GM23338 (cell line): Measurements from ENCODE around the gene ITGB5. TPM values are rescaled to one million over a fixed set of nuclear protein-coding genes. Genes with fewer than 3 reads are reported as not detected.

Experiments used
- ATAC-seq: fragments of 200-7000 bp; cut with Tn5 transposase; 3 replicates; pipeline ENCODE4 v1.9.1; 2020
- DNase-seq: peaks from one replicate; pipeline ENCODE4 v3.0.0-alpha.2; 2015; ENCODE audit warnings: low spot score
- H2AFZ ChIP-seq: fragments of 200-600 bp; sonication (generic); 2 replicates; pipeline ENCODE4 v1.8.0; 2016; ENCODE audit warnings: antibody characterized with exemption, mild to moderate bottlenecking, moderate library complexity
- H3F3A ChIP-seq: fragments of 200-600 bp; sonication (generic); replicated peaks from 2 replicates; pipeline ENCODE4 v1.8.0; 2017; ENCODE audit warnings: antibody characterized with exemption, mixed run types, low read depth
- H3K27ac ChIP-seq: fragments of 200-600 bp; sonication (generic); 2 replicates; pipeline ENCODE4 v1.6.1; 2016; ENCODE audit warnings: low read depth
- H3K27me3 ChIP-seq: fragments of 200-600 bp; sonication (generic); 2 replicates; pipeline ENCODE4 v1.8.0; 2016; ENCODE audit warnings: mild to moderate bottlenecking, mixed run types, moderate library complexity; ENCODE audit not compliant: insufficient read depth
- H3K36me3 ChIP-seq: fragments of 200-600 bp; sonication (generic); 2 replicates; pipeline ENCODE4 v1.8.0; 2016; ENCODE audit warnings: mild to moderate bottlenecking; ENCODE audit not compliant: insufficient read depth
- H3K4me1 ChIP-seq: fragments of 200-600 bp; sonication (generic); 2 replicates; pipeline ENCODE4 v1.8.0; 2016; ENCODE audit warnings: mild to moderate bottlenecking, moderate library complexity; ENCODE audit not compliant: insufficient read depth
- H3K4me2 ChIP-seq: fragments of 200-600 bp; sonication (generic); 2 replicates; pipeline ENCODE4 v1.7.1; 2017; ENCODE audit warnings: mixed run types
- H3K4me3 ChIP-seq: fragments of 200-600 bp; sonication (generic); 2 replicates; pipeline ENCODE4 v1.6.1; 2016; ENCODE audit warnings: mixed run types
- H3K79me2 ChIP-seq: fragments of 200-600 bp; sonication (generic); replicated peaks from 2 replicates; pipeline ENCODE4 v1.8.0; 2017; ENCODE audit warnings: mild to moderate bottlenecking; ENCODE audit not compliant: insufficient read depth
- H3K9me2 ChIP-seq: fragments of 200-600 bp; sonication (generic); 2 replicates; pipeline ENCODE4 v1.8.0; 2017; ENCODE audit not compliant: insufficient read depth
- H4K20me1 ChIP-seq: fragments of 200-600 bp; sonication (generic); replicated peaks from 2 replicates; pipeline ENCODE4 v1.8.0; 2017; ENCODE audit warnings: mild to moderate bottlenecking; ENCODE audit not compliant: insufficient read depth
- H3K27ac Mint-ChIP-seq: 2 replicates; pipeline ENCODE4 v1.8.0; 2020; ENCODE audit warnings: inconsistent platforms, mild to moderate bottlenecking, moderate library complexity, mixed read lengths
- H3K27me3 Mint-ChIP-seq: 3 replicates; pipeline ENCODE4 v1.8.0; 2022; ENCODE audit warnings: low read depth, mild to moderate bottlenecking, moderate library complexity, mixed read lengths, inconsistent platforms; ENCODE audit not compliant: insufficient read depth, poor library complexity
- H3K36me3 Mint-ChIP-seq: 3 replicates; pipeline ENCODE4 v1.8.0; 2021; ENCODE audit warnings: low read depth, mild to moderate bottlenecking, inconsistent platforms, moderate library complexity, mixed read lengths
- H3K4me1 Mint-ChIP-seq: 3 replicates; pipeline ENCODE4 v1.8.0; 2020; ENCODE audit warnings: mild to moderate bottlenecking, inconsistent platforms, mixed read lengths
- H3K4me3 Mint-ChIP-seq: 3 replicates; pipeline ENCODE4 v1.8.0; 2021; ENCODE audit warnings: moderate library complexity, mild to moderate bottlenecking, inconsistent platforms, mixed read lengths
- H3K9me3 Mint-ChIP-seq: 3 replicates; pipeline ENCODE4 v1.8.0; 2020; ENCODE audit warnings: moderate library complexity, mild to moderate bottlenecking, inconsistent platforms, mixed read lengths
- CTCF ChIP-seq, 2 experiments: fragments of 200-600 bp in 1 of 2; sonication (generic) in 1 of 2; conservative IDR thresholded peaks; 2 replicates each; pipeline versions ENCODE4 v1.5.1 to v1.6.1; 2016 to 2017; ENCODE audit warnings: antibody characterized with exemption in 2 of 2, low read depth in 2 of 2, mild to moderate bottlenecking in 2 of 2, moderate library complexity in 1 of 2
- ETS1 ChIP-seq: IDR thresholded peaks from 2 replicates; pipeline ENCODE4 v1.6.1; 2016; ENCODE audit warnings: antibody characterized with exemption
- EZH2 ChIP-seq: fragments of 200-600 bp; sonication (generic); IDR thresholded peaks from one replicate; pipeline ENCODE4 v1.8.0; 2017; ENCODE audit warnings: antibody characterized with exemption, mild to moderate bottlenecking, low read depth; ENCODE audit not compliant: unreplicated experiment
- EZH2phosphoT487 ChIP-seq: fragments of 200-600 bp; sonication (generic); IDR thresholded peaks from one replicate; pipeline ENCODE4 v1.8.1; 2018; ENCODE audit warnings: antibody characterized with exemption; ENCODE audit not compliant: unreplicated experiment
- JUNB ChIP-seq: IDR thresholded peaks from one replicate; pipeline ENCODE4 v1.6.1; 2016; ENCODE audit warnings: antibody characterized with exemption; ENCODE audit not compliant: unreplicated experiment
- POLR2AphosphoS5 ChIP-seq: IDR thresholded peaks from 2 replicates; pipeline ENCODE4 v1.6.1; 2016; ENCODE audit warnings: antibody characterized with exemption, low read depth
- REST ChIP-seq: IDR thresholded peaks from one replicate; pipeline ENCODE4 v1.6.1; 2018; ENCODE audit warnings: antibody characterized with exemption; ENCODE audit not compliant: unreplicated experiment
- ZNF331 ChIP-seq: fragments of 250-450 bp; sonication (Bioruptor Pico); IDR thresholded peaks from 2 replicates; pipeline ENCODE4 v1.5.0; 2020; ENCODE audit warnings: low read depth, mild to moderate bottlenecking, moderate library complexity
- polyA plus RNA-seq: library from polyadenylated mRNA; unstranded; fragments of >200 nt; fragmentation: Nextera tagmentation; extraction: Ambion mirVana; gene quantifications from 2 replicates; pipeline ENCODE4 v1.2.1, GENCODE V29; 2016
- total RNA-seq: library from RNA; depleted of rRNA; stranded (reverse); fragments of >200 nt; shearing (Covaris generic); gene quantifications from 2 replicates; pipeline ENCODE4 v1.2.3, GENCODE V29; 2014
- TF ChIP-seq, protein P1 (sequence below): fragments of 250-450 bp; sonication (Bioruptor Pico); IDR thresholded peaks from 2 replicates; pipeline ENCODE4 v1.5.0; 2020; ENCODE audit warnings: mild to moderate bottlenecking, moderate library complexity

ITGB5 gene
- total and polyA plus RNA-seq, 2 experiments from 2014 or later = 68.2 to 269 TPM

DNA sequence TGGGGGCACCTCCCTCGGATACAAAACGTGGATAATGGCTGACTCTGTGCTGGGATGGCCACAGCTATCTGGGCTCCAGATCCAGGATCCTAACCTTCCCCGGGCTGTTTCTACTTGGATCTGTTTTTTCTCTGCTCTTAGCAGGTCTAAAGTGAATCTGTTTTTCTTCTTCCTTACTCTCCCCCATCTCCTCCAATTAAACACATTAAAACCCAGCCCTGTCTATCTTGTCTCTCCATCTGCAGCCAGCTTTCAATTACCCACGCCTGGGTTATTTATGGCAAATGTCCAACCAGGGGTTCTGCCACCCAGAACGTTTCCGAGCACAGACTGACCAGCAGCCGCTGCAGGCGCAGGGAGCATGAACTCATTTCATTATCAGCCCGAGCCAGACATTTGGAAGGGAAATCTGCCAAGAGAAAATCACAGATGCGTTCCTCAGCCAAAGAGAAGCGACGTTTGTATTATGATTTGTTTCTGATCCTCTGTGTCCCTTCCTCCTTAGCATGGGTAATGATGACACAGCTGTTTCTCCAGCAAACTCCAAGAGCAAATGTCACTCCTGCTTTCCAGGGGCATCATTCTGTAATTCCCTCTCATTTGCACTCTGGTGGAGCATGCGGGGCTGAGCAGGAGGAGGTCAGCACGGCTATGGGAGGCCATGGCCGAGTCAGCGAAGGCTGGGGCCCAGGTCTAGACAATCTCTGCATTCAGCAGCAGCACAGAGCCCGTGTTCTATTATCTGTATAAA lies 114.9 kb downstream of the ITGB5 start:
- TF ChIP-seq ZNF331 (CRISPR knock-in tag) (no peak), POLR2AphosphoS5 (no peak; the same call in 1 of the 2 replicates), REST (no peak), CTCF (conservative IDR thresholded peaks at IDR 0.05; ENCODE audit: low read depth in 2 of 2) (no peak), ETS1 (no peak), JUNB (no peak), EZH2phosphoT487 (no peak), EZH2 (no peak)
- TF ChIP-seq, protein P1, sequence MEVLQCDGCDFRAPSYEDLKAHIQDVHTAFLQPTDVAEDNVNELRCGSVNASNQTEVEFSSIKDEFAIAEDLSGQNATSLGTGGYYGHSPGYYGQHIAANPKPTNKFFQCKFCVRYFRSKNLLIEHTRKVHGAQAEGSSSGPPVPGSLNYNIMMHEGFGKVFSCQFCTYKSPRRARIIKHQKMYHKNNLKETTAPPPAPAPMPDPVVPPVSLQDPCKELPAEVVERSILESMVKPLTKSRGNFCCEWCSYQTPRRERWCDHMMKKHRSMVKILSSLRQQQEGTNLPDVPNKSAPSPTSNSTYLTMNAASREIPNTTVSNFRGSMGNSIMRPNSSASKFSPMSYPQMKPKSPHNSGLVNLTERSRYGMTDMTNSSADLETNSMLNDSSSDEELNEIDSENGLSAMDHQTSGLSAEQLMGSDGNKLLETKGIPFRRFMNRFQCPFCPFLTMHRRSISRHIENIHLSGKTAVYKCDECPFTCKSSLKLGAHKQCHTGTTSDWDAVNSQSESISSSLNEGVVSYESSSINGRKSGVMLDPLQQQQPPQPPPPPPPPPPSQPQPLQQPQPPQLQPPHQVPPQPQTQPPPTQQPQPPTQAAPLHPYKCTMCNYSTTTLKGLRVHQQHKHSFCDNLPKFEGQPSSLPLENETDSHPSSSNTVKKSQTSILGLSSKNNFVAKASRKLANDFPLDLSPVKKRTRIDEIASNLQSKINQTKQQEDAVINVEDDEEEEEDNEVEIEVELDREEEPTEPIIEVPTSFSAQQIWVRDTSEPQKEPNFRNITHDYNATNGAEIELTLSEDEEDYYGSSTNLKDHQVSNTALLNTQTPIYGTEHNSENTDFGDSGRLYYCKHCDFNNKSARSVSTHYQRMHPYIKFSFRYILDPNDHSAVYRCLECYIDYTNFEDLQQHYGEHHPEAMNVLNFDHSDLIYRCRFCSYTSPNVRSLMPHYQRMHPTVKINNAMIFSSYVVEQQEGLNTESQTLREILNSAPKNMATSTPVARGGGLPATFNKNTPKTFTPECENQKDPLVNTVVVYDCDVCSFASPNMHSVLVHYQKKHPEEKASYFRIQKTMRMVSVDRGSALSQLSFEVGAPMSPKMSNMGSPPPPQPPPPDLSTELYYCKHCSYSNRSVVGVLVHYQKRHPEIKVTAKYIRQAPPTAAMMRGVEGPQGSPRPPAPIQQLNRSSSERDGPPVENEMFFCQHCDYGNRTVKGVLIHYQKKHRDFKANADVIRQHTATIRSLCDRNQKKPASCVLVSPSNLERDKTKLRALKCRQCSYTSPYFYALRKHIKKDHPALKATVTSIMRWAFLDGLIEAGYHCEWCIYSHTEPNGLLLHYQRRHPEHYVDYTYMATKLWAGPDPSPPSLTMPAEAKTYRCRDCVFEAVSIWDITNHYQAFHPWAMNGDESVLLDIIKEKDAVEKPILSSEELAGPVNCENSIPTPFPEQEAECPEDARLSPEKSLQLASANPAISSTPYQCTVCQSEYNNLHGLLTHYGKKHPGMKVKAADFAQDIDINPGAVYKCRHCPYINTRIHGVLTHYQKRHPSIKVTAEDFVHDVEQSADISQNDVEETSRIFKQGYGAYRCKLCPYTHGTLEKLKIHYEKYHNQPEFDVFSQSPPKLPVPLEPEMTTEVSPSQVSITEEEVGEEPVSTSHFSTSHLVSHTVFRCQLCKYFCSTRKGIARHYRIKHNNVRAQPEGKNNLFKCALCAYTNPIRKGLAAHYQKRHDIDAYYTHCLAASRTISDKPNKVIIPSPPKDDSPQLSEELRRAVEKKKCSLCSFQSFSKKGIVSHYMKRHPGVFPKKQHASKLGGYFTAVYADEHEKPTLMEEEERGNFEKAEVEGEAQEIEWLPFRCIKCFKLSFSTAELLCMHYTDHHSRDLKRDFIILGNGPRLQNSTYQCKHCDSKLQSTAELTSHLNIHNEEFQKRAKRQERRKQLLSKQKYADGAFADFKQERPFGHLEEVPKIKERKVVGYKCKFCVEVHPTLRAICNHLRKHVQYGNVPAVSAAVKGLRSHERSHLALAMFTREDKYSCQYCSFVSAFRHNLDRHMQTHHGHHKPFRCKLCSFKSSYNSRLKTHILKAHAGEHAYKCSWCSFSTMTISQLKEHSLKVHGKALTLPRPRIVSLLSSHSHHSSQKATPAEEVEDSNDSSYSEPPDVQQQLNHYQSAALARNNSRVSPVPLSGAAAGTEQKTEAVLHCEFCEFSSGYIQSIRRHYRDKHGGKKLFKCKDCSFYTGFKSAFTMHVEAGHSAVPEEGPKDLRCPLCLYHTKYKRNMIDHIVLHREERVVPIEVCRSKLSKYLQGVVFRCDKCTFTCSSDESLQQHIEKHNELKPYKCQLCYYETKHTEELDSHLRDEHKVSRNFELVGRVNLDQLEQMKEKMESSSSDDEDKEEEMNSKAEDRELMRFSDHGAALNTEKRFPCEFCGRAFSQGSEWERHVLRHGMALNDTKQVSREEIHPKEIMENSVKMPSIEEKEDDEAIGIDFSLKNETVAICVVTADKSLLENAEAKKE = no peak
- Histone ChIP-seq H3K9me2 (no peaks in the 10 kb centered on the region), H3K36me3 (peaks cover 15% of the 10 kb centered on the region), H3K27me3 (no peaks in the 10 kb centered on the region), H3K4me1 (peaks cover 19% of the 10 kb centered on the region), H3K79me2 (0 out of 2 replicates have a peak, but pooled peaks cover 4% of the 10 kb centered on the region), H3K27ac (0 out of 2 replicates have a peak overlapping the region, but pooled peaks have one; percentile 19), H4K20me1 (peaks cover 5% of the 10 kb centered on the region), H3F3A (0 out of 2 replicates have a peak, but pooled peaks cover 9% of the 10 kb centered on the region), H3K4me3 (no peak overlapping the region), H3K4me2 (no peak overlapping the region), H2AFZ (no peak overlapping the region)
- peaks cover 68% of the 10 kb centered on the region for H3K36me3 Mint-ChIP-seq
- H3K9me3 Mint-ChIP-seq = no peaks in the 10 kb centered on the region
- ATAC-seq (no peak), DNase-seq (no peak)
- H3K4me1 Mint-ChIP-seq = peaks cover 49% of the 10 kb centered on the region
- peaks cover 14% of the 10 kb centered on the region for H3K27me3 Mint-ChIP-seq
- H3K27ac Mint-ChIP-seq = peak overlapping the region; percentile 90; the same call in 1 of the 2 replicates
- no peak overlapping the region for H3K4me3 Mint-ChIP-seq
